NCI-H1694 treated with DMSO at 0.1 percent for 48 hours (cell line): ENCODE results near the gene TMEM87B.
"Not testable (repeated sequence)": the region's sequence is repeated elsewhere in the genome, so short reads cannot be mapped to it uniquely, and the experiment has no call there.

ENCODE experiments used
- DNase-seq: peaks from one replicate; lab custom pipeline; 2025; lab: John Stamatoyannopoulos, UW

The TMEM87B gene

GRCh38 chr2:112033600-112033999, 21.5 kb upstream of the TMEM87B start:
- DNase-seq: no peak

- DNase-seq: no peak
Observed at GRCh38 chr2:112034924-112035323, 20.1 kb upstream of the TMEM87B start.

GRCh38 chr2:112035786-112036185, 19.3 kb upstream of the TMEM87B start:
- DNase-seq: no peak

- not testable (repeated sequence) for DNase-seq
Observed at GRCh38 chr2:112039556-112039955, 15.5 kb upstream of the TMEM87B start.

GRCh38 chr2:112040066-112040465, 15.0 kb upstream of the TMEM87B start:
- not testable (repeated sequence) for DNase-seq

DNA sequence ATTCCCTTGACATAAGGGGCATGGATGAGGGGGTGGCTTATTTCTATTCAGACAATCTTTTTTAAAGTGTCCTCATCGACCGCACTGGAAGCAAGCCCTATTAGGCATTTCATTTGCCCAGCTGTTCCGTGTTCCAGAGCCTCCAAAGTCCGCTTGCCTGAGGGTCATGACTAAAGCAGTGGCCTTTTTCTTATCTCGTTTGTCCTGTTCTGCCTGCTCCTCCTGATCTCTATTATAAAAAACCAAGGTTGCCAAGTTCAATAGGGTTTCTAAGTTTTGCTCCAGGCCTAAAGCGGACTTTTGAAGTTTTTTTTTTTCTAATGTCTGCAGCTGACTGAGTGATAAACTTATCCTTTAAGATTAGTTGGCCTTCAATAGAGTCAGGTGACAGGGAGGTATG, 13.6 kb upstream of the TMEM87B start:
- DNase-seq: not testable (repeated sequence)

- DNase-seq: no peak
Observed at GRCh38 chr2:112045446-112046014, 9.5 kb upstream of the TMEM87B start.

DNA sequence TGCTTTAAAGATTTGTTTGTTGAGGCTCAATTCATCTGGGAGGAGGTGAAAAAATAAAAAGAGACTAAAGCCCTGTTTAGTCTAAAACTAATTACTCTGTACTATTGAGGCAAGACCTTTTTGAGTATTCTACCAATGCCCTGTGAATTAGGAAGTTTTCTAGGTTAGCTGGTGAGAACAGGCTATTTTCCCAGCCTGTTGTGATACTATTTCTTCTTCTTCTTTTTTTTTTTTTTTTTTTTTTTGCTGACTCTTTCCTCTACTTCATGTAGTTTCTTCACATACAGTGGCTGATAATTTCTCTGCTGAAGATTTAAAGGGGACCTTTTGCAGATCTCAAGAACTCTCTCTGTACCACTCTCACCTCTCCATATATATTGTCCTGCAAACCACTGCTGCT, 8.8 kb upstream of the TMEM87B start:
- no peak for DNase-seq

GRCh38 chr2:112047537-112048235, 7.4 kb upstream of the TMEM87B start:
- no peak for DNase-seq

DNA sequence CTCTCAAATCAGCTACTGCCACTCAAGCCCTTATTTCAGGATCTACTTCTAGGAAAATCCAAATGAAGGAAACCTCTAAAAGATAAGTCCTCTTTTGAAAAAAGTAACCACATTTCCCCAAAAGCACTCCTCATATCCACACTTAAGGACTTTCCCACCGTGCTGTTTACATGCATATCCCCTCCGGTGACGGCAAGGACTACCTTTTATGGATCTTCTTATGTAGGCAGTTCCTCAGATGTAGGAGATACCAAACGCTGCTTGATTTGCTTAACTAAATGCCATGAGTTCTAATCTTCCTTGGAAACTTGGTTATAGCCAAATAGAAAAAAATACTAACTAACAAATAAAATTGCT, 6.9 kb upstream of the TMEM87B start:
- no peak for DNase-seq

DNA sequence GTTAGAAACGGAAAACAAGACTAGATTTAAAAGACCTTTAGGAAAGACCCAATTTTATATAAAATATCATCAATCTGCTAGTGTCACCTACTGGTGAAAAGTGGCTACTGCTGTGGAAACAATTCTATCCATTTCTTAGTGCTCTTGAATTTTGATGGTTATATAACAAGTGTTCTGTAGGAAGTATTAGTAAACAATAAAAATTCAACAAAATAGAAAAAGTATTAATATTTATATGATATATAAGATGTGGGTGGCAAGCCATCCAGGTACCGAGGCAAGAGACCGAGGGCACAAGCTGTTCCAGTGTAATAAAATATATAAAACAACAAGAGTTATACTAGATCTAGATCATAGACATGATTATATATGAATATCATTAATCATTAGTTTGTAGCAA, 6.2 kb upstream of the TMEM87B start:
- peak; percentile 81 for DNase-seq

GRCh38 chr2:112050316-112050715, 4.8 kb upstream of the TMEM87B start:
- no peak for DNase-seq

- DNase-seq: peak; percentile 95
Observed at GRCh38 chr2:112053917-112054846, 887 bp upstream of the TMEM87B start.

- peak; percentile 22 for DNase-seq
Observed at GRCh38 chr2:112055730-112056625, 909 bp downstream of the TMEM87B start.

DNA sequence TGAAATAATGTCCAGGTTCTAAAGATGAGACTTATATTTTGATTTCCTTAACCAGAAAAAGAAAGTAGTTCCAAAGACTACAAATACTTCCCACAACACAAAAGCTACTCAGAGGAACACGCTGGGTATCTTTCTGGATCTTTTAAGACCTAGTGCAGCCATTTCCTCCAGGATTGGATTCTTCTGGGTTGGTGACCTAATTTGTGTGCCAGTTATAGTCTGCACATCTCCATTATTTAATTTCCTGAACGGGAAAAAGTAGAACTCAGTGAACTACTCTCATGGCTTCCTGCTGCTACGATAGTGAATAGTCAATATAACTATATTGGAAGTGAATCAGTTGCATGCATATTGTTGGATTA, 1.5 kb downstream of the TMEM87B start:
- no peak for DNase-seq

DNA sequence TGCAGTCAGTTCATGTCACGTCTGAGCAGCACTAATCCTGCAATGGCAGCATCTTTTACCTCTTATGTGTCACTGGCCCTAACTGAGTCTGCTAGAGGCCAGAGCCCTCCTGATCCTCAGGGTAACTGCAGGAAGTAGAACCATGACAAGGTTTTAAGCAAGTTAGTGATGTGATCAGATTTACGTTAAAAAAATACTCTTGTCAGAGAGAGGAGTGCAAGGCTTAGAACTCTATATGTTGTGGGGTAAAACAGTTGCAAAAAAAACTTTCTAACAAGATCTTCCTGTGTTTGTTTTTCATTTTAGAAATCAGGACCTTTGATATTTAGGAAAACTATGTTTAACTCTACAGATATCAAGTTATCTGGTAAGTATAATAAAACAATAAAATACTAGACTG, 4.6 kb downstream of the TMEM87B start:
- no peak for DNase-seq

- no peak for DNase-seq
Observed at GRCh38 chr2:112061299-112061698, 6.2 kb downstream of the TMEM87B start.

- DNase-seq: no peak
Observed at GRCh38 chr2:112061840-112062239, 6.8 kb downstream of the TMEM87B start.

DNA sequence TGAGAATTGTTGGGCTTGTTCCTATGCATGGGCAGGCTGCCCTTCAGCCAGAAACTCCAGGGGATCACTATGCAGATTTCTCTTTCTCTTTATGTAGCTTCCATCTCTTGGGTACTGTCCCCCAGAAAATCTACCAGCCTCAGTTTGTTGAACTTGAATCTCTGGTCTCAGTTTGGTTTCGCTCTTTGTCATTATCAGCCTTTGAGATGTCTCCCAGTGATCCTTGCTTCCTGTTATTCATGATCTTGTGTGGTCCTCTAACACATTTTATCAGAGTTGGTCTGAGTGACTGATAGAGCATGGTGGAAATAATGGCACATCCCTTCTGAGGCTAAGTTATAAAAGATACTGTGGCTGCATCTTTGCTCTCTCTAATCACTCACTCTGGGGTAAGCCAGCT, 7.8 kb downstream of the TMEM87B start:
- DNase-seq: no peak

- no peak for DNase-seq
Observed at GRCh38 chr2:112065486-112065885, 10.4 kb downstream of the TMEM87B start.

DNA sequence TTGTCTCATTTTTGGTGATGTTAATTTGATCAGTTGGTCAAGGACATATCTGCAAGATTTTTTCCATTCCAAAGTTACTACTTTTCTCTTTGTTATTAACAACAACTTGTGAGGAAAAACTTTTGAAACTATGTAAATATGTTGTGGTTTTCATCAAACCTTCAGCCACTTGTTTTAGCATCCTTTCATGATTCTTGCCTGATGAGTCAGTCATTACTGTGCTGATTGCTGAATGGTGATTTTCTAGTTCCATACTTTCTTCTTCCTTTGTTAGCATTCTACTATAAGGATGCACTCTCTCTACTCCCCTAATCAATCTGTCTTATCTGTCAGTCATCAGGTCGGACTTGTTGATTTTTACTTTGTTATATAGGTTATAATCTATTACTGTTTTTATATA, 10.9 kb downstream of the TMEM87B start:
- no peak for DNase-seq

- not testable (repeated sequence) for DNase-seq
Observed at GRCh38 chr2:112069794-112070193, 14.7 kb downstream of the TMEM87B start.
